Choroid plexus epithelial cell (primary cell): ENCODE data around the gene NFKBIE.

Experiments
- DNase-seq: peaks from one replicate; pipeline ENCODE4 v3.0.0-alpha.2; 2010; ENCODE audit warnings: low read depth
- H3K4me3 ChIP-seq: 2 replicates; pipeline ENCODE4 v1.5.1; 2011; ENCODE audit warnings: low read depth, mild to moderate bottlenecking, control low read depth, low read length, moderate library complexity
- CTCF ChIP-seq: conservative IDR thresholded peaks from 2 replicates; pipeline ENCODE4 v1.5.1; 2011; ENCODE audit warnings: low read depth, mild to moderate bottlenecking, control low read depth, inconsistent platforms, low read length, moderate library complexity

The NFKBIE gene

GRCh38 chr6:44309631-44310030, 44.3 kb upstream of the NFKBIE start:
- no peak overlapping the region for H3K4me3 ChIP-seq
- DNase-seq = no peak
- no peak for TF ChIP-seq CTCF

GRCh38 chr6:44309092-44309491, 43.7 kb upstream of the NFKBIE start:
- H3K4me3 ChIP-seq = no peak overlapping the region
- no peak for TF ChIP-seq CTCF
- DNase-seq = peak; percentile 38

- H3K4me3 ChIP-seq = no peak overlapping the region
- no peak for TF ChIP-seq CTCF
- no peak for DNase-seq
Measured at GRCh38 chr6:44307217-44307616, 41.9 kb upstream of the NFKBIE start.

GRCh38 chr6:44306710-44307109, 41.4 kb upstream of the NFKBIE start:
- TF ChIP-seq CTCF = no peak
- no peak for DNase-seq
- H3K4me3 ChIP-seq = no peak overlapping the region

- H3K4me3 ChIP-seq = no peak overlapping the region
- DNase-seq = no peak
- no peak for TF ChIP-seq CTCF
Measured at GRCh38 chr6:44305200-44305725, 39.9 kb upstream of the NFKBIE start.

- no peak overlapping the region for H3K4me3 ChIP-seq
- peak; percentile 61 for DNase-seq
- peak; percentile 83 for TF ChIP-seq CTCF
Measured at GRCh38 chr6:44304282-44305199, 39.2 kb upstream of the NFKBIE start.
